Stimulated activated CD4-positive, alpha-beta T cell treated with anti-CD3 and anti-CD28 coated beads, Interleukin-12 subunit alpha, Interleukin-12 subunit beta, amount 100 ng/mL, for 4 hours (primary cell): Measurements from ENCODE around the gene LDLRAD4.
A peak's percentile ranks its signal among the peaks of the same experiment; 100 is the strongest.
"Not testable (repeated sequence)": the region's sequence is repeated elsewhere in the genome, so short reads cannot be mapped to it uniquely, and the experiment has no call there.

Experiments
- DNase-seq: peaks from one replicate; pipeline ENCODE4 v3.0.0-alpha.2; 2020

Gene LDLRAD4

GRCh38 chr18:13313006-13313686, 94.6 kb downstream of the LDLRAD4 start:
- DNase-seq = peak; percentile 6

- no peak for DNase-seq
Observed at GRCh38 chr18:13315000-13315399, 96.4 kb downstream of the LDLRAD4 start.

GRCh38 chr18:13316063-13316462, 97.5 kb downstream of the LDLRAD4 start:
- DNase-seq = no peak

- DNase-seq = no peak
Observed at GRCh38 chr18:13317801-13318200, 99.2 kb downstream of the LDLRAD4 start.

- DNase-seq = no peak
Observed at GRCh38 chr18:13318731-13319501, 100.4 kb downstream of the LDLRAD4 start.

GRCh38 chr18:13319629-13320028, 101.1 kb downstream of the LDLRAD4 start:
- DNase-seq = no peak

- DNase-seq = no peak
Observed at GRCh38 chr18:13320096-13320495, 101.5 kb downstream of the LDLRAD4 start.

- no peak for DNase-seq
Observed at GRCh38 chr18:13320891-13321425, 102.4 kb downstream of the LDLRAD4 start.

- DNase-seq = no peak
Observed at GRCh38 chr18:13321923-13322322, 103.4 kb downstream of the LDLRAD4 start.

GRCh38 chr18:13323186-13323585, 104.6 kb downstream of the LDLRAD4 start:
- DNase-seq = no peak

GRCh38 chr18:13324880-13325279, 106.3 kb downstream of the LDLRAD4 start:
- no peak for DNase-seq

- DNase-seq = no peak
Observed at GRCh38 chr18:13328213-13328612, 109.7 kb downstream of the LDLRAD4 start.

- DNase-seq = no peak
Observed at GRCh38 chr18:13330996-13331395, 112.4 kb downstream of the LDLRAD4 start.

- no peak for DNase-seq
Observed at GRCh38 chr18:13331846-13332245, 113.3 kb downstream of the LDLRAD4 start.

GRCh38 chr18:13332874-13333273, 114.3 kb downstream of the LDLRAD4 start:
- DNase-seq = no peak

GRCh38 chr18:13335903-13336302, 117.3 kb downstream of the LDLRAD4 start:
- no peak for DNase-seq

- no peak for DNase-seq
Observed at GRCh38 chr18:13336841-13337240, 118.3 kb downstream of the LDLRAD4 start.

GRCh38 chr18:13337369-13337768, 118.8 kb downstream of the LDLRAD4 start:
- DNase-seq = no peak

GRCh38 chr18:13338318-13338717, 119.8 kb downstream of the LDLRAD4 start:
- no peak for DNase-seq

GRCh38 chr18:13339653-13340052, 121.1 kb downstream of the LDLRAD4 start:
- DNase-seq = no peak

GRCh38 chr18:13346449-13346848, 127.9 kb downstream of the LDLRAD4 start:
- not testable (repeated sequence) for DNase-seq

GRCh38 chr18:13353084-13353823, 134.7 kb downstream of the LDLRAD4 start:
- no peak for DNase-seq

GRCh38 chr18:13354402-13354801, 135.8 kb downstream of the LDLRAD4 start:
- no peak for DNase-seq
